Measurements from ENCODE around the gene UNC13D.

GRCh38 chr17:75836605-75837004 is 7.6 kb downstream of the UNC13D start:
- TF ChIP-seq RARB (CRISPR knock-in tag; IDR thresholded peaks at IDR 0.05), result no peak
- TF ChIP-seq PPARA (CRISPR knock-in tag; IDR thresholded peaks at IDR 0.05; ENCODE audit: borderline replicate concordance), result no peak
- TF ChIP-seq ARNTL (CRISPR knock-in tag; IDR thresholded peaks at IDR 0.05; ENCODE audit: borderline replicate concordance, low read depth), result no peak
- no peak for TF ChIP-seq ZNF8 (CRISPR knock-in tag; IDR thresholded peaks at IDR 0.05)
- no peak for TF ChIP-seq CSDC2 (CRISPR knock-in tag; IDR thresholded peaks at IDR 0.05)
- no peak for TF ChIP-seq ZFP3 (CRISPR knock-in tag; IDR thresholded peaks at IDR 0.05)

Data from SK-N-SH treated with all-trans-retinoic acid at 6 μM for 48 hours (cell line).